Endodermal cell (in vitro differentiated cells): ENCODE results near the gene NISCH. TPM values are rescaled to one million over a fixed set of nuclear protein-coding genes. Genes with fewer than 3 reads are reported as not detected.

Experiments
- DNase-seq: peaks from one replicate; pipeline ENCODE4 v3.0.0-alpha.2; 2017
- H3K27ac ChIP-seq: 2 replicates; pipeline ENCODE4 v1.5.1; 2013; ENCODE audit warnings: mild to moderate bottlenecking, low read depth, low read length, moderate library complexity
- H3K27me3 ChIP-seq: 2 replicates; pipeline ENCODE4 v1.6.1; 2013; ENCODE audit warnings: mild to moderate bottlenecking, low read length, moderate library complexity; ENCODE audit not compliant: insufficient read depth, control insufficient read depth, poor library complexity, severe bottlenecking
- H3K36me3 ChIP-seq: 2 replicates; pipeline ENCODE4 v1.7.0; 2013; ENCODE audit warnings: mild to moderate bottlenecking, low read length, moderate library complexity; ENCODE audit not compliant: control insufficient read depth, insufficient read depth
- H3K4me1 ChIP-seq: one replicate; pipeline ENCODE4 v1.7.0; 2013; ENCODE audit warnings: low read length; ENCODE audit not compliant: control insufficient read depth, insufficient read depth
- H3K4me3 ChIP-seq: 2 replicates; pipeline ENCODE4 v1.5.1; 2013; ENCODE audit warnings: mild to moderate bottlenecking, low read length, moderate library complexity
- H3K9ac ChIP-seq: 2 replicates; pipeline ENCODE4 v1.6.1; 2013; ENCODE audit warnings: mild to moderate bottlenecking, low read length, moderate library complexity; ENCODE audit not compliant: poor library complexity, severe bottlenecking; ENCODE audit errors: extremely low read depth
- H3K9me3 ChIP-seq: 2 replicates; pipeline ENCODE4 v1.6.1; 2013; ENCODE audit warnings: mild to moderate bottlenecking, low read length, moderate library complexity; ENCODE audit not compliant: control insufficient read depth
- H3K27ac Mint-ChIP-seq: 2 replicates; pipeline ENCODE4 v1.8.0; 2020; ENCODE audit warnings: mixed read lengths
- H3K27me3 Mint-ChIP-seq: 2 replicates; pipeline ENCODE4 v1.8.0; 2021; ENCODE audit warnings: mild to moderate bottlenecking, mixed read lengths; ENCODE audit not compliant: insufficient read depth
- H3K36me3 Mint-ChIP-seq: 2 replicates; pipeline ENCODE4 v1.8.0; 2020; ENCODE audit warnings: low read depth, mixed read lengths
- H3K4me1 Mint-ChIP-seq: 2 replicates; pipeline ENCODE4 v1.8.0; 2020; ENCODE audit warnings: mixed read lengths
- H3K4me3 Mint-ChIP-seq: 2 replicates; pipeline ENCODE4 v1.8.0; 2020; ENCODE audit warnings: mild to moderate bottlenecking, moderate library complexity, mixed read lengths
- H3K9me3 Mint-ChIP-seq: 2 replicates; pipeline ENCODE4 v1.8.0; 2020; ENCODE audit warnings: mild to moderate bottlenecking, mixed read lengths
- WGBS, 2 experiments: methylation state at CpG; one replicate each; pipeline versions ENCODE4 v1.1.5 to v1.1.7; 2013; ENCODE audit warnings: missing lambda C conversion rate in 2 of 2, mixed read lengths in 1 of 2; ENCODE audit not compliant: insufficient coverage in 1 of 2, insufficient read length in 1 of 2; 5-methylcytosine and 5-hydroxymethylcytosine counted together
- total RNA-seq, 2 donors: library from RNA; stranded (reverse); fragmentation: NEBNext Ultra II Directional in 1 of 2; extraction: Animal tissue kit (Norgen Biotek cat#: 25700) in 1 of 2; gene quantifications; 2 replicates in 1 of 2; 3 replicates in 1 of 2; pipeline ENCODE4 v1.2.1, GENCODE V29; 2021
- TF ChIP-seq, protein P1 (sequence below): fragments of 200-600 bp; sonication (generic); conservative IDR thresholded peaks from 2 replicates; pipeline ENCODE4 v1.5.0; 2021; ENCODE audit warnings: antibody characterized with exemption, mild to moderate bottlenecking

The NISCH gene
- total RNA-seq, 2 donors from 2014 or later: 151 to 156 TPM

DNA sequence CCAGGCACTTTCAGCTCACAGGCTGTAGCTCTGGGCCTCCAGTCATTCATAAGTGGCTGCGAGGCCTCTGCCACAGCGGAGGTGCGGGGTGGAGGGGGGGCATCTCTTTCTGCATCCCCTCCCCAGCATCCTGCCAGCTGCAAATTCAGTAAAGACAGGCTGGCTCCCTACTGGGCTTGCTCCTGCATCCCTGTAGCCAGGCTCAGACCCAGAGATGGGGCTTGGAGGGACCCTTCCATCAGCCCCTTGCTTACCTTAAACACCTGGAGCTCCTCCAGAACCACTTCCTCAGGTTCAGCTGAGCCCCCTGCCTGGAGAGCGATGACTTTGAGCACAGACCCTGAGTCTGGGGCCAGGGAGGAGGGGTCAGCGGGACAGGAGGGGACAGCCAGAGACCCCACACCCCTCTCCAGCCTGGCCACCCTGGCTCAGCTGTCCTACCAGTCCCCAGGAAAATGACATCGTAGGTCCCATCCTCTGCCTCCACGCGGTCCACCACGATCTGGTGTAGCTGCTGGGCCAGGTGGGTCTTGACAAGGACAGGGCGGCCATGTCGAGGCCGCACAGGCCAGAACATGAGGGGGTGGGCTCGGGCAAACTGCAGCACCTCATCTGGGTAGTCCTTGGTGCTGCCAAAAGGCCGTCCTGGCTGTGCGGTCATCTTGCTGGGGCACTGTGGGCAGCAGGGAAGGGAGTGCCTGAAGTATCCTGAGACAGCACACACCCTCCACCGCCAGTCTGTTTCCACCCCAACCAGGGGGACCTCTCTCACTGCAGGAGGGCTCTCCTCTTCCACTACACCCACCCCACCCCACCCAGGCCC is 15.8 kb upstream of the NISCH start:
- H3K36me3 Mint-ChIP-seq: no peaks in the 10 kb centered on the region
- Histone ChIP-seq H3K4me3 (no peak overlapping the region), H3K36me3 (no peaks in the 10 kb centered on the region), H3K9me3 (no peaks in the 10 kb centered on the region), H3K27ac (no peak overlapping the region), H3K9ac (no peak overlapping the region), H3K27me3 (no peaks in the 10 kb centered on the region), H3K4me1 (no peaks in the 10 kb centered on the region)
- peak; percentile 38 for DNase-seq
- no peaks in the 10 kb centered on the region for H3K4me1 Mint-ChIP-seq
- TF ChIP-seq, protein P1, sequence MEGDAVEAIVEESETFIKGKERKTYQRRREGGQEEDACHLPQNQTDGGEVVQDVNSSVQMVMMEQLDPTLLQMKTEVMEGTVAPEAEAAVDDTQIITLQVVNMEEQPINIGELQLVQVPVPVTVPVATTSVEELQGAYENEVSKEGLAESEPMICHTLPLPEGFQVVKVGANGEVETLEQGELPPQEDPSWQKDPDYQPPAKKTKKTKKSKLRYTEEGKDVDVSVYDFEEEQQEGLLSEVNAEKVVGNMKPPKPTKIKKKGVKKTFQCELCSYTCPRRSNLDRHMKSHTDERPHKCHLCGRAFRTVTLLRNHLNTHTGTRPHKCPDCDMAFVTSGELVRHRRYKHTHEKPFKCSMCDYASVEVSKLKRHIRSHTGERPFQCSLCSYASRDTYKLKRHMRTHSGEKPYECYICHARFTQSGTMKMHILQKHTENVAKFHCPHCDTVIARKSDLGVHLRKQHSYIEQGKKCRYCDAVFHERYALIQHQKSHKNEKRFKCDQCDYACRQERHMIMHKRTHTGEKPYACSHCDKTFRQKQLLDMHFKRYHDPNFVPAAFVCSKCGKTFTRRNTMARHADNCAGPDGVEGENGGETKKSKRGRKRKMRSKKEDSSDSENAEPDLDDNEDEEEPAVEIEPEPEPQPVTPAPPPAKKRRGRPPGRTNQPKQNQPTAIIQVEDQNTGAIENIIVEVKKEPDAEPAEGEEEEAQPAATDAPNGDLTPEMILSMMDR: no peak
- H3K27me3 Mint-ChIP-seq: no peaks in the 10 kb centered on the region
- no peaks in the 10 kb centered on the region for H3K9me3 Mint-ChIP-seq
- H3K4me3 Mint-ChIP-seq: no peak overlapping the region
- H3K27ac Mint-ChIP-seq: no peak overlapping the region
- 91 to 95% methylated on average over 8 to 16 of the region's 16 CpGs for WGBS, 2 experiments

DNA sequence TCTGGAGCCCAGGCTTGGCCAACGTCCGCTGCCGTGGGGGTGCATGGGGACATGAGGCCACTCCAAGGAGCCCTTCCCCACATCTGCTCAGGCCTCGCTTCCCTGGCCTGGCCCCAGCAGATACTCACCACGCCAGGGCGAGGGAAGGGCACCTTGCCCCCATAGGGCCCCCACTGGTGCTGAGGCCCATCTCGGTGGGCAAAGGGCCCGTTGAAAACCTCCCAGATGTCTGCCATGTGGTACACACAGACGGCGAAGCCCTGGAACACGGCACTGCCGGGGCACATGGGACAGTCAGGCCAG is 15.2 kb upstream of the NISCH start:
- no peak overlapping the region for H3K4me3 ChIP-seq
- no peaks in the 10 kb centered on the region for H3K36me3 ChIP-seq
- no peaks in the 10 kb centered on the region for H3K36me3 Mint-ChIP-seq
- no peaks in the 10 kb centered on the region for H3K4me1 ChIP-seq
- H3K27me3 Mint-ChIP-seq: no peaks in the 10 kb centered on the region
- peaks cover 2% of the 10 kb centered on the region for H3K4me1 Mint-ChIP-seq
- peak; percentile 30 for DNase-seq
- H3K27me3 ChIP-seq: no peaks in the 10 kb centered on the region
- H3K9me3 ChIP-seq: no peaks in the 10 kb centered on the region
- no peak overlapping the region for H3K9ac ChIP-seq
- no peak overlapping the region for H3K27ac Mint-ChIP-seq
- no peak overlapping the region for H3K27ac ChIP-seq
- no peak overlapping the region for H3K4me3 Mint-ChIP-seq
- no peaks in the 10 kb centered on the region for H3K9me3 Mint-ChIP-seq
- 94 to 99% methylated on average over 10 to 12 of the region's 12 CpGs for WGBS, 2 experiments
- TF ChIP-seq, protein P1: no peak

DNA sequence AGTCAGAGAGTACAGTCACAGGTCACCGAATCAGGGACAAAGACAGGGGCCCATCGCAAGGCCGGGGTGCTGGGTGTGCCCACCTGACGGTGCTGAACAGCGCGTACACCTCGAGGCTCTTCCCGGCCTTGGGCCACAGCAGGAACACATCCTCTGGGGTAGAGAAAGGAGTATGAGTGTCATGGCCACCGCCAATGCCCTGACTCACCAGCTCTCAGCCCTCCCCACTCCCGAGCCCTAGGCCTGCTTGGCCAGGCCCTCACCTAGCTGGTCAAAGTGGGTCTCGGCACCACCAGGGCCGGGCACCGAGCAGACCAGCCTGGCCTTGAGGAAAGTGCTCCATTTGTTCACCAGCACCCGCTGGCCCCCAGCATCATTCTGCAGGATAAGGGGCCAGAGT is 14.7 kb upstream of the NISCH start:
- WGBS, 2 experiments: 90 to 93% methylated on average over 2 to 14 of the region's 14 CpGs
- Mint-ChIP-seq H3K9me3 (no peaks in the 10 kb centered on the region), H3K4me1 (peaks cover 2% of the 10 kb centered on the region), H3K4me3 (no peak overlapping the region), H3K36me3 (no peaks in the 10 kb centered on the region), H3K27ac (no peak overlapping the region), H3K27me3 (no peaks in the 10 kb centered on the region)
- H3K9me3 ChIP-seq: no peaks in the 10 kb centered on the region
- no peaks in the 10 kb centered on the region for H3K4me1 ChIP-seq
- H3K27me3 ChIP-seq: no peaks in the 10 kb centered on the region
- DNase-seq: no peak
- no peaks in the 10 kb centered on the region for H3K36me3 ChIP-seq
- no peak overlapping the region for H3K27ac ChIP-seq
- TF ChIP-seq, protein P1: no peak
- H3K4me3 ChIP-seq: no peak overlapping the region
- no peak overlapping the region for H3K9ac ChIP-seq
